Measurements from ENCODE around the gene SEMA7A. TPM values are rescaled to one million over a fixed set of nuclear protein-coding genes. Genes with fewer than 3 reads are reported as not detected.

SEMA7A gene
- total RNA-seq, 1 experiment from 2014 or later: 212 TPM

DNA sequence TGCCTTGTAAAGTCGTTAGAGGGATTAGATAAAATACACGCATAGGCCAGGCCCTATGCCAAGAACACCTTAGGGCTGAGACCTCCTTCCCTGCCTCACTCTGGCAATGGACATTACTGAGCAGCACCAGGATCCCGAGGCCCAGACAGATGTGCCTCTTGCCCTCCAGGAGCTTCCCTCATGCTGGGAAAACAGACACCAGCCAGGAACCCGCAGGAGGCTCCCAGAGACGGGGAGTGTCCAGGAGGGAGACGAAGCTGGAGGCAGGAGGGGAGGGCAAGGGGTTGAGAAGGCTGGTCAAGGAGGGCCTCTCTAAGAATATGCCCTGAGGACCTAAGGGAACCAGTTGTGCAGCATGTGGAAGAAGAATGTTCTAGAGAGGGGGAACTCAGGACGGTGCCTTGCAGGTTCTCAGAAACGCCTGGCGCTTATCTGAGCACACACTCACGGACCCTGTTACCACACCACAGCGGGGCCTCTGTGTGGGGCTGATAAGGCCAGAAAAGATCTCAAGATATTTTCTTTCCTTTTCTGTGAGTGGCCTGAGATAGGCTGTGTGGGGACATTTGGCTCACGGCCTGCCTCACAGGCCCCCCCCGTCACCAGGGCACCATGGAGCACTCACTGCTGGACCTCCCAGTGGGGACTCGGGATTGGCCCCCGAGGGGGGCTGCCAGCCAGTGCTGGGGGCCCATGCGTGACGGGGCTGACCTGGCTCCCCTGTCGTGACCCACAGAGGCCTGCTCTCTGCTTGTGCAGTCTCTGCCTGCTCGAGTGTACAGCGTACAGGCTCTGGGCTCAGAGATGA lies 44.3 kb downstream of the SEMA7A start:
- no peak for DNase-seq (ENCODE audit: low read depth)

DNA sequence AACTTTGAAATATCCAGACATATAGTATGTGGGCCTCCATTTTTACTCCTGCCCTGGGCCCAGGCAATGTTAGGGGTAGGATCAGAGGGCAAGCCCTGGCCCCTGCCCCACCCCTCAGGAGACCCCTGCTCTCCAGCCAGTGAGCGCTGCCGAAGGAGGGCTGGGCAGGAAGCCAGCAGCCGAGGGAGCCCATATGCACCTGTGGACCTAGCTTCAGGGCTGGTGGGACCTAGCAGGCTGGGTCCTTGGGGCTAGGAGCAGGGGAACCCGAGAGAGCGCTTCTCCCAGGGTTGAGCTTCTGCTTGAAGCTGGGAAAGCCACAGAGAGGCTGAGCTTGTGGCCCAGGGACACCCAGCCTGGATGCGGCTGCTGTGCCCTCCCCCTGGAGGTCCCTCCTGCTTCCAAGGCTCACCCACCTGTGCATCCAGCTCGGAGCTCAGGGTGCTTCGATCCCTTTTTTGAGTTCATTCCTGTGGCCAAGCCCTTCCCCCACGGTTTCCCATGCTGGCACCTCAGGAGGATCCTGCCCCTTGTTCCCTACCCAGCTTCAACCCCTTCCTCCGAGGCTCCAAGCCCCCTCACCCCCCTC lies 45.3 kb downstream of the SEMA7A start:
- no peak for DNase-seq (ENCODE audit: low read depth)

DNA sequence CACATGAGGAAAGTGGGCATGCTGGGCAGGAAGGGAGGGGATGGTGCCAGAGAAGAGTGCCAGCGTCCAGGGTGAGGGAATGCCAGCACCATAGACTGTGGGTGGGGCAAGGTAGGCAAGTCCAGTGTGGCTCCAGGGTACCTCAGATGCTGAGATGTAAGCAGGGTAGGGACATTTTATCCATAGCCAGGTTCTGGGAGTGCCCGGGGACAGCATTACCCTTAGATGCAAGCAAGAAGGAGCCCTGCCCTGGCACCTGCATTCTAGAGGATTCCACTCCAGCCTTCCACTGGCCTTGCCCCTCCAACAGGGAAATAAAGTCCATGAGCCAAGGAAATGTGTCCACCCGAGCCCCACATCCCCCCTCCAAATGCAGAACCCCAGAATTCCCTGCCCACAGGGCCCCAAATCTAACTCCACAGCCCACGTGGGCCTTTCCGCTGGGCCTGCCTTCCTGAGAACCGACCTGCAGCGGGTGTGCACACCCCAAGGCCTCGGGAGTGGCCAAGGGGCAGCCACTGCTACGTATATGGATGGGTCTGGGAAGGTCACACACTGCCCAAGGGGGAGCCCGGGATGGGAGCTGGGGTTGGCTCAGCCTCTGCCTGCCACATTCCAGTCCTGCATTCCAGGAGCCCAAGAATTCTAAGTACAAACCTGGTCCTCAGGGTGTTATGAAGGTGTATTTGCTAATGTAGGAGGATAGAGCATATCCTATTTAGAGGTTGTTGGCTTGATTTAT lies 46.0 kb downstream of the SEMA7A start:
- DNase-seq (ENCODE audit: low read depth): no peak

DNA sequence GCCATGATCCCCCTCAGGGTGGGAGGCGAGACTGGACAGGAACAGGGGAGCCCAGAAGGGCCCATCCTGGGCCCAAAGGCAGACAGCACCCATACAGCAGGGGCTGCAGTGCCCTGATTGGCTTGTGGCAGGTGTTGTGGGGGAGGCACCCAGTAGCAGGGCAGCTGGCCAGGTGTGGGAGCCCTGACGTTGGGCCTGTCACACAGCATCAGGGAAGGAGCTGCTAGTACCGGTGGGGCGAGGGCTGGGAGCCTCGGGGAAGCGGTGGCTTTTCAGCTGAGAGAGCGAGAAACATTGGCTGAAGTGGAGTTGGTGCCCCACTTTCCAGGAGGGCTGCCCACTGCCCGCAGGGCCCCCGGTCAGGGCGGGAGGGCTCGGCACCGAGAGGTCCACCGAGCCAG lies 46.6 kb downstream of the SEMA7A start:
- no peak for DNase-seq (ENCODE audit: low read depth)

DNA sequence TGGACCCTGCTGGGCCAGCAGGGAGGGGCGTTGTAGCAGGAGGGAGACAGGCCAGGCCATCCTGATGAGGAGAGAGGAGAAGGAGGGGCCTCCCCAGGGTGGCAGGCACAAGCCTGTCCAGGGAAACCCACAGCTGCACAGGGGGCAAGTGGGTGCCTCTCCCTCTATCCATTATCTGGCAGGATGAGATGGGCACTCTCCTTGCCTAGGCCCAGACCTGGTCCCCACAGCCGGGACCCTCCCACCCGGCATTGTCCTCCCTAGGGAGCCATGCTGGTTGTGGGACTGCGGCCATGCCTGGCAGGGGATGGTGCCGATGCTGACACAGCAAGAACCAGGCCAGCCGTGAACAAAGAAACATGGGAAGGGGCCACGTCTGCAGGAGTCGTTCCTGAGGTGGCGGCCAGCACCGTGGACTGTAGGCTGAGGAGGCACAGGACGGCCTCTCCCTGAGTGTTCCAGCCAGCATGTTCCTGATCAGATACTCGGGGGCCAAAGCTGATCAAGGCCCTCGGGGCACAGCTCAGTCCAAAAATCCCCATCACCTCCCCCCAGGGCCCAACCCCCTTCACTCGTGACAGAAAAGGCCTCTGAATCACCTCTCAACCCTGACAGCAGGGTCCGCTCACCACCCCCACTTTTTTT lies 47.1 kb downstream of the SEMA7A start:
- DNase-seq (ENCODE audit: low read depth): no peak

DNA sequence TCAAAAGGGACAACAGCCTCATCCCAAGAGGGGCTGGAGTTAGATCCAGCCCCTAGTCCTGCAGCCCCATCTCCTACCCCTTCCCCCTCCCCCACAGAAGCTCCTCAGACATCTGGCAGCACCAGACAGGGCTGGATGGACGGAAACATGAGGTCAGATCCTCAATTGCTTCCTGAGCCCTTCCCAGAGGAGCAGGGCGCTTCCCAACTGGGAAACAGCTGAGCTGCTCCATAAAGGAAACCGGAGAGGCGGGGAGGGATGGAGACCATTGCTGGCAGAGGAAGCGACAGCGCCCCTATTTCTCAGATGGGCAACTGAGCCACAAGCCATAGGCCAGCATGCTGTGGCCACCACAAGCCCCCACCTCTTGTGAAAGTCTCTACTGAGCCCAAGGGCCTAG lies 48.0 kb downstream of the SEMA7A start:
- peak; percentile 40 for DNase-seq (ENCODE audit: low read depth)

DNA sequence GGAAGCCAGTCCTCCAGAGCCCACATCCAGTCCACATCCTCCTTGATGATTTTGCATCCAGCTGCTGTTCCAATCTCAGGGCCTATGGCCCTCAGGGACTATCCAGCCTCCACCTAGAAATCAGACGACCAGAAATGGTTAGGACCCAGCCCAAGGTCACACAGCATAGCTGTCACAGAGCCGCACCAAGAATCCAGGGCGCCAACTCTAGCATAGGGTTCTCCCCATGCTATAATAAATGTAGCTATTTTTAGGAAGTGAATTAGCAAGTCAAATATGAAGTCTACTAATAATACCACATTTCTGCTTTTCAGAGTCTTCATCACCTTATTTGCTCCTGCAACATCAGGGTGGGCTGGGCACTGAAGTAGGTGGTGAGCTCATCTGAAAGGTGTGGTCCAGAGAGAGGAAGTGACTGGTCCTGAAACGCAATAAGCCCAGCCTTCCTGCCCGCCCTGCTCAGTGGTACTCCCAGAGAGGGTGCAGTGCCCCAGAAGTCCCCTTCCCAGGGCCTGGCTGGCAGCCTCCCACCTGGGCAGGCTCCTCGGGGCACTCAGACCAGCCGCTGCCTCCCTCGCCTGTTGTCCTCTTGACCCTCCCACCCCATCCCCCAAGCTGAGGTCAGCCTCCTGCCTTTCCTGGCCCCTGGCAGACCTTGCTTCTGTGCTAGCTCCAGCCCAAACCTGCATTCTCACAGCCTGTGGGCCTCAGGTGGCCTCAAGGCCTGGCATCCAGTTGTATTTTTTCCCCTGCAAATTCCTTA lies 48.7 kb downstream of the SEMA7A start:
- peak; percentile 92 for DNase-seq (ENCODE audit: low read depth)

DNA sequence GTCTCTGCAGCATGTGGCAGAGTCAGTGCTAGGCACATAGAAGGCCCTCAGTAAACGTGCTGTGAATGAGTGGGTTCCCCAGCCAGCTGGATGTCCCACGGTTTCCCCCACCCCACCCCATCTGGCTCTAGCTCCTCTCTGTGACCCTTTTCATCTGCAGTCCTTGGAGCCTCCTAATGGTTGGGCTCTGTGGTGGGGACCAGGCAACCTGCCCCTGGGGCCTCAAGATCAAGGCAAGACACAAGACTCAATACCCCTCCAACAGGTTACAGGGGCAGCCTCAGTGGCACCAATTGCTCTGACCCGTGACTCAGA lies 49.2 kb downstream of the SEMA7A start:
- no peak for DNase-seq (ENCODE audit: low read depth)

DNA sequence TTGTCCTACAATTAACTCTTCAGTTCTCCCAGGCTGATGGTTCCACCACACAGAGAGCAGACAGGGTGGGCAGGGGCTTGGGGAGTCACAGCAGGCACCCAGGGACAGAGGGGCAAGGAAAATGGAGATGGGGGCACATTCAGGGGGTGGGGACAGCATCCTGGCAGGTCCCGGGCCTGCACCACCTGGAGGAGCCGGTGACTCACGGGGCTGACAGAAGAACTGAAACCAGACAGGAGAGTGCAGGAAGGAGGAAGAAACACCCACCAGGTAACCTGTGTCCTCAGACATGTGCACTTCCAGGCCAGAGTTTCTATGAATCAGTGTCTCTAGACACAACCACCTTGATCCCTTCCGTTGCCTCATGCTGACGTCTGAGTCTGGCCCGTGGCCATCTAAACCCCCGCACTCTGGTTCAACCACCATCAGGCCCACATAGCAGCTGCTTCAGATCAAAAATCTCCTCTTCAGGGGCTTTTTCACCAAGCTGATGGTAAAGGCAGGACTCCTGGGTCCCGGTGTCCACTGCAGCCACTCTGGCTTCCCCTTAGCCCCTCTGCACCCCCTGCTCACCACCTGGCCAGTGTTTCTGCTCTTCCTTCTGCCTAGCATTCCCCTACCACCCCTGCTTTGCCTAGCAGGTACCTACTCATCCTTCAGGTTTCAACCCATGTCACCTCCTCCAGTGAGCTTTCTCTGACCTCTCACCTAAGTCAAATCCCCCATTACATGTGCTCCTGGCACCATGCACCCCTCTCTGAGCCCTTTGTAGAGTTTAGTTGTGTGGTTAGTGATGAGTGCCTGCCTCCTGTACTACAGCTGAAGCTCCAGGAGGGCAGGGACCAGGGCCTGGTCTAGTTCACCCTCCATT lies 49.8 kb downstream of the SEMA7A start:
- peak; percentile 84 for DNase-seq (ENCODE audit: low read depth)

DNA sequence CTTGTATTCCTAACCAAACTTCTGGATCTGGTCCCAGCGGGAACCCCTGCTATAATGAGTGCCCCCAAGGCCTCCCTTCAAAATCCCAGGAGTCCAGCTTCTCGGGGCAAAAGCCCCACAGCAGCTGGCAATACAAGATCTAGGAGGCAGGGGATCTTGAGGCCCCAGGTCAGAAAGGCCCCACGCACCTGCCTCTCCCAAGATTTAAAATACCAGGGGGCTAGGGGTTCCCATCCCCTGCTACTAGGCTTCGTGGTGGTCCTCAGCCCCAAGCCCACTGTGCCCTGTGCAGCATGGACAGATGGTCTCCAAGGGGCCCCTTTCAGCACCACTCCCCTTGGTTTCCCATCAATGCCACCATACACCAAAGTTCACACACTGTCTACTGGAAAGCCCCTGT lies 50.5 kb downstream of the SEMA7A start:
- DNase-seq (ENCODE audit: low read depth): no peak

DNA sequence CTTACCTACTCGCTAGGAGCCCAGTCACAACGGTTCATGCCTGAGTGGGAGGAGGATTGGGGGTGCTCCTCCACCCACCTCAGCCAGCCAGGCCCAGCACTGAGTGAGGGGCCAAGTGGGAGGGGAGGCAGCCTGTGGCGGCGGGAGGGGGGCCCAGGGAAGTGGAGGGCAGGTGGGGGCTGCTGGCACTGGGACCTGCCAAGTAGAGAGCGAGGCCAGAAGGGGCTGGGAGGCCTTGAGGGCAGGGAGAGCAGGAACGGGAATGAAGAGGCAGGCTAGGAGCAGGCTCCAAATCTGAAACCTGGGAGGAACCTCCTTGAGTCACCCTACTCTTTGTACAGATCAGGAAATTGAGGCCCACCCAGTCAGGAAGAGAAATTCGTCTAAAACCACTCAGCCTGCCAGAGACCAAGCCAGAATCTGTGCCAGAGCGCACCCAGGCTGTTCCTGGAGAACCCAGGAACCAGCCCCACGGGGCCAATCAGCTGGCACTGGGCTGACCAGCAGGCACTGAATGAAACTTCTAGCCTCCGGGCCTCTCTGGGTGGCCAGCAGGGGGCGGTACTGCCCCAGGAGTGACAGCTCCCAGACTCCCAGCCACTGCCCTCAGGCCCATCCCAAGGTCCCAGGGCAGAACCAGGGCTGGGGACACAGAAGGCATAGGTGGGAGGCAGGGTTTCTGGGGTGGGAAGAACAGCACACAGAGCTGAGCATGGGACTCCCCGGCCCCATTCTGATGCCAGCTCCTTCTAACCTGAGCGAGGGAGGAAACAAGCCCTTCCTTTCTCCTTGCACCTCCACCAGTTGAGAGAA lies 51.5 kb downstream of the SEMA7A start:
- peak; percentile 88 for DNase-seq (ENCODE audit: low read depth)

DNA sequence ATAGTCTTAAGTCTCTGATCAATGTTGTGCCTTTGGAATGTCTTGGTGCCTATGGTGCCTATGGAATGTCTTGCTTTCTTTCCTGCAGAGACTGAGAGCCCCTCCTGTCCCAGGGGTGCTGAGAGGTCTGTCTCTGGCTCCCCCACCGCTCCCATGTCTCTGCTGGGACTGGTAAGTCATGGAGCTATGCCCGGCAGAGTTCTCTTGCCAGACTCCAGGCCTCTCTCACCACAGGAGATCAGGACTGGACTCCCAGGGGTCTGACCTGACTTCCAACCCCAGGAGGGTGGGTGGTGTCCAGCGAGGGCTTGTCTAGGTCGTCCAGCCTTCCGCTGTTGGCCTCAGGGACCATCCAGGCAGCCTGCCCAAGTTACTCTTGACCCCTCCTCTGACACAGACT lies 52.3 kb downstream of the SEMA7A start:
- DNase-seq (ENCODE audit: low read depth): no peak

DNA sequence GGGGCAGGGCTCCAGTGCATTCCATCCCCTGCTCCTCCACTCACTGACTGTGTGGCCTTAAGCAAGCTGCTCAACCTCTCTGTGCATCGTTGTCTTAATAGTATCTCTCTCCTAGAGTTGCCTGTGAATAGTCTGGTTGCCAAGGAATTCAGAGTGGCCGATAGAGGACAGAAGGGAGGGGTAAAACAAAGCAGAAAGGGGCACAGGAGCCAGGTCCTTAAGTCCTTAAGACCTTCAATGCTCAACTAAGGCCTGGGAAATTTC lies 52.6 kb downstream of the SEMA7A start:
- no peak for DNase-seq (ENCODE audit: low read depth)

DNA sequence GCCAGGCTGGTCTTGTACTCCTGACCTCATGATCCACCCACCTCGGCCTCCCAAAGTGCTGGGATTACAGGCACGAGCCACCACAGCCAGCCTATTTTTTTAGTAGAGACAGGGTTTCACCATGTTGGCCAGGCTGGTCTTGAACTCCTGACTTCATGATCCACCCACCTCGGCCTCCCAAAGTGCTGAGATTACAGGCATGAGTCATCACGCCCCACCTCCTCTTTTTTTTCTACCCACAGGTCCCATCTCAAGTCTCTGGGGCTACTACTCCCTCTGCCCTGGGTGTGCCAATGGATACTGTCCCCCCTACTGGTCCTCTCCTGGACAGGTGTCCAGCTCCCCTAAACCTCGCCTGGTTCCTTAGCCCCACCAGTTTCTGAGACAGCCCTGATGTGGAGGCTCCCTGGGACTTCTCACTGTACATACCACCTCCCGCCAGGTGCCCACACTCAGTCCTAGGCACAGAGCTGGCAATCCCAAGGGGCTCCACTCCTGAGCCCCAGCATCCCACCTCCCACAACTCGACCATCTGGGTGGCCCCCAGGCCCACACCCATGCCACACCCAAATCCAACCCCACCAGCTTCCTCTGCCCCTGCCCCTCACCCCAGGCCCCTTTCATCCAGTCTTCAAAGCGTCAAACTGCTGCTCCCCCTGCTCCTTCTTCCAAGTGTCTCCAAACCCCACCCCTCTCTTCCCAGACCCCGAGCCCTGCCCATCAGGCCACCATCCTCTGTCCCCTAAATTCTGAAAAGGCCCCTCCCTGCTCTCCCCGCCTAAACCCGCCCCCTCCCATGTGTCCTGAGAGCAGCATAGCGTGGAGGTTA lies 53.2 kb downstream of the SEMA7A start:
- no peak for DNase-seq (ENCODE audit: low read depth)

DNA sequence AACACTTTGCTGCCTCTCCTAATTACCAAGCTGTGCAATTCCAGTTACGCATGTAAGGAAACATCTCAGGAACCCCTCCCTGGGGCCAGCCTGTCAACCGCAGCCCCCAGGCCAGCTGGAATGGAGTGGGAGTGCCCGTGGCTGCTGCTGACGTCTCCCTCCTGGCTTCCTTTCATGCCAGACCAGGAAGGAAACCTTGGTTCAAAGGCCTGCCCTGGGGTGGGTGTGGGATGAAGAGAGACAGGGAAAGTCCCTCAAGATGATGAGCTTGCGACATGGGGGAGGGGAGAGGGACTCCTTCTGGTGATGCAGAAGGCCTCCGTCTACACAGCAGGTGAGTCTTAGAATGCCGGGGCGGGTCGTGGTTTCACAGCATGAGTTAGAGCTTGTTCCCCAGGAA lies 54.9 kb downstream of the SEMA7A start:
- DNase-seq (ENCODE audit: low read depth): no peak

DNA sequence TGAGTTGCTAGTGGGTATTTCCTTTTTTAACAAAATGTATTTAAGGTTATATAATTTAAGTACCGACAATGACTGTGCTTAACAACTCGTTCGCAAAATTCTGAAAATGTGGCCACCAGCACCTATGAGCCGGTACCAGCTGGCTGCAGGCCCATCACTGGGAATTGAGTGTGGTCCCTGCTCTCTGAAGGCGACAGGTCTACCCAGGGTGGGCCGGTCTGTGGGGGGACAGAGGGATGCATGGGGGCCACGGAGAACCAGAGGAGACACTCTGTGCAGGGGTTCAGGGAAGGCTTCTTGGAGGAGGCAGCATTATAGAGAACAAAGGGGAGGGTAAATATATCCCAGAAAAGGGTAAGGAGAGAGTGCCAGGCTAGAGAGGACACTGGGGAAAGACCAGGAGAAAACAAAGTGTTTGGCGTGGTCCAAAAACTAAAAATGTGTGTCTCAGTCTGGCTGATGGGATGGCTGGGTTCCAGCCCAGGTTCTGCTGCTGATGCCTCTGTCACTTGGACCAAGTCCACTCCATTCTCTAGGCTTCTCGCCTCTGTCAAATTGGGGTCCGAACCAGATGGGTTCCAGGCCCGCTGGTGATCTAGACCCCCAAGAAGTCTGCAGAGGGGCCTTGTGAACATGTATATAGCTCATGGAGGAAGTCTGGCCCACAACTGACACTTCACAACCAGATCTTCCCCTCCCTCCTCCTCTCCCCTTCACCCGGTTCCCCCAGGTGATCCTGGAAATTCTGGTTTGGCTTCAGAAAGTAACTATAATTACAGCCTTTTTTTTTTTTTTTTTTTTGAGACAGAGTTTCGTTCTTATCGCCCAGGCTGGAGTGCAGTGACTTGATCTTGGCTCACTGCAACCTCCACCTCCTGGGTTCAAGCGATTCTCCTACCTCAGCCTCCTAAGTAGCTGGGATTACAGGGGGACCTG lies 55.7 kb downstream of the SEMA7A start:
- no peak for DNase-seq (ENCODE audit: low read depth)

DNA sequence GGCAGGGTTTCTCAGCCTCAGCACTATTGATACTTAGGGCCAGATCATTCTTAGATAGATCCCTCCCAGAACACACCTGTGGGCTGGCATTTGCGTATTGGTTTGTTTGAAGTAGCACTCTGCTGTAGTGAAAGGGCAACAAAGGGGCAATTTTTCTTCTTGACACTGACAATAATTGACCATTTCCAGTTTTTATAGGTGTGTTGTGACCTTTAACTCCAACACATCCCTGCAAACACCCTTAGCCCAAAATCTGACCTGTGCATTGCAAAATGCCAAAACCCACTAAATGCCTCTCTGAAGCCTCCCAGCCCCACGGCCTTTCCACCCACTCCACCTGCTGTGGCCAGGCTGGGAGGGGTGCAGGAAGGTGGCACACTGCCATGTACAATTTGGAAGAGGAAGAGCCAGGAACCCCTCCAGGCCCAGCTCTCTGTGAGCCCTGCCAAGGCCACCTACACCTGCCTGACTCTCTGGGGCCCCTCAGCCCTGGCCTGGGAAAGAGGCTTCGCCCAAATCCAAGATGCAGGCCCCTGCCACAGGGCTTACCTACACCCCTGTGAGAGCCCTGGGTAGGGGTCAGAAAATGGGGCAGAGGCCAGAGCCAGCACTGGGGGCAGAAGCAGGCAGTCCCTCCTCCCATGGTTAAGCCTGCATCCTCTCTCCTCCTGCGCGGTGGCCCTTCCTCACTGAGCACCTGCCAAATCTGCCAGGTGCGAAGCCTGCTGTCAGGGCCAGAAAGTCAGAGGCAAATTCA lies 56.8 kb downstream of the SEMA7A start:
- DNase-seq (ENCODE audit: low read depth): no peak
